ENCODE measurements around the gene HIF3A. TPM values are rescaled to one million over a fixed set of nuclear protein-coding genes. Genes with fewer than 3 reads are reported as not detected.
"Not testable (repeated sequence)": the region's sequence is repeated elsewhere in the genome, so short reads cannot be mapped to it uniquely, and the experiment has no call there.

HIF3A gene
- total RNA-seq, 2 experiments from 2014 or later: not detected

GRCh38 chr19:46371371-46371901, 74.6 kb downstream of the HIF3A start:
- intact Hi-C loops (cut with micrococcal nuclease): no loop called here
- ChIA-PET POLR2A (interaction anchor here (1.0 kb wide), 2 partner anchors 15 to 20 kb away, joined by 4 read pairs; no protein-coding TSS in a partner anchor), CTCF (no interaction called here)
- no peaks in the 10 kb centered on the region for H3K9me3 Mint-ChIP-seq
- peaks cover 13% of the 10 kb centered on the region for H3K36me3 Mint-ChIP-seq (ENCODE audit: low read depth)
- no peak for TF ChIP-seq CTCF (IDR thresholded peaks at IDR 0.05)
- H3K4me3 Mint-ChIP-seq: no peak overlapping the region
- ATAC-seq (peak; percentile 76), DNase-seq (peak; percentile 33)
- no peaks in the 10 kb centered on the region for H3K27me3 Mint-ChIP-seq
- peaks cover 36% of the 10 kb centered on the region for H3K4me1 Mint-ChIP-seq (ENCODE audit: low read depth)
- peak overlapping the region; percentile 19 for H3K27ac Mint-ChIP-seq

GRCh38 chr19:46372901-46373490, 76.2 kb downstream of the HIF3A start:
- CTCF ChIA-PET: interaction anchor here (1.0 kb wide), 1 partner anchor 23 kb away, joined by 3 read pairs; no protein-coding TSS in a partner anchor

GRCh38 chr19:46373491-46374359, 76.9 kb downstream of the HIF3A start:
- no peak for DNase-seq
- H3K27me3 Mint-ChIP-seq: no peaks in the 10 kb centered on the region
- H3K36me3 Mint-ChIP-seq (ENCODE audit: low read depth): peaks cover 26% of the 10 kb centered on the region
- intact Hi-C loops (cut with micrococcal nuclease): no loop called here
- POLR2A ChIA-PET: interaction anchor here (1.1 kb wide), 1 partner anchor 10 kb away, joined by 3 read pairs; no protein-coding TSS in a partner anchor
- peaks cover 30% of the 10 kb centered on the region for H3K4me1 Mint-ChIP-seq (ENCODE audit: low read depth)
- H3K4me3 Mint-ChIP-seq: no peak overlapping the region
- TF ChIP-seq CTCF (IDR thresholded peaks at IDR 0.05): no peak
- CTCF ChIA-PET: no interaction called here
- H3K27ac Mint-ChIP-seq: no peak overlapping the region
- H3K9me3 Mint-ChIP-seq: no peaks in the 10 kb centered on the region
- no peak for ATAC-seq

More at GRCh38 chr19:46372901-46373490, 76.2 kb downstream of the HIF3A start:
- Mint-ChIP-seq H3K27me3 (no peaks in the 10 kb centered on the region), H3K4me3 (no peak overlapping the region), H3K36me3 (ENCODE audit: low read depth) (peaks cover 23% of the 10 kb centered on the region), H3K27ac (no peak overlapping the region), H3K4me1 (ENCODE audit: low read depth) (peaks cover 33% of the 10 kb centered on the region), H3K9me3 (no peaks in the 10 kb centered on the region)
- intact Hi-C loops (cut with micrococcal nuclease): no loop called here
- no peak for DNase-seq
- no peak for TF ChIP-seq CTCF (IDR thresholded peaks at IDR 0.05)
- ATAC-seq: no peak
- POLR2A ChIA-PET: interaction anchor here (1.1 kb wide), 1 partner anchor 9 kb away, joined by 3 read pairs; no protein-coding TSS in a partner anchor

GRCh38 chr19:46374536-46375475, 78.0 kb downstream of the HIF3A start:
- Mint-ChIP-seq H3K4me3 (no peak overlapping the region), H3K9me3 (no peaks in the 10 kb centered on the region), H3K27me3 (no peaks in the 10 kb centered on the region), H3K27ac (no peak overlapping the region), H3K36me3 (ENCODE audit: low read depth) (peaks cover 32% of the 10 kb centered on the region), H3K4me1 (ENCODE audit: low read depth) (peaks cover 22% of the 10 kb centered on the region)
- intact Hi-C loops (cut with micrococcal nuclease): no loop called here
- ChIA-PET POLR2A (no interaction called here), CTCF (interaction anchor here (0.6 kb wide), 1 partner anchor 29 kb away, joined by 5 read pairs; no protein-coding TSS in a partner anchor)
- no peak for ATAC-seq
- DNase-seq: no peak
- no peak for TF ChIP-seq CTCF (IDR thresholded peaks at IDR 0.05)

- intact Hi-C loops (cut with micrococcal nuclease); ATAC-seq; H3K9me3 Mint-ChIP-seq; H3K27ac Mint-ChIP-seq; H3K4me3 Mint-ChIP-seq; CTCF ChIA-PET; POLR2A ChIA-PET; DNase-seq; H3K27me3 Mint-ChIP-seq: not testable (repeated sequence)
- peaks cover 36% of the 10 kb centered on the region for H3K36me3 Mint-ChIP-seq (ENCODE audit: low read depth)
- peaks cover 23% of the 10 kb centered on the region for H3K4me1 Mint-ChIP-seq (ENCODE audit: low read depth)
Observed at GRCh38 chr19:46375476-46376067, 78.7 kb downstream of the HIF3A start.
